ENCODE measurements around the gene CHD9NB. TPM values are rescaled to one million over a fixed set of nuclear protein-coding genes. Genes with fewer than 3 reads are reported as not detected.

The CHD9NB gene
- total RNA-seq, 4 donors from 2014 or later = 4.6 to 15.4 (median 10.0) TPM

- intact Hi-C loops (cut with DNase I; ENCODE audit: low total_unique reads) = no loop called here
- WGBS, 2 donors = 77 to 84% methylated on average over 1 of the region's 1 CpG
- no peak for DNase-seq (ENCODE audit: low spot score in 2 of 2)
- no peak for TF ChIP-seq CTCF (IDR thresholded peaks at IDR 0.05)
- TF ChIP-seq POLR2A (IDR thresholded peaks at IDR 0.05) = no peak
- H3K4me3 ChIP-seq (ENCODE audit: low read depth, poor library complexity, severe bottlenecking) = no peak overlapping the region
Observed at GRCh38 chr16:53064081-53064578, 11.4 kb upstream of the CHD9NB start.

GRCh38 chr16:53061701-53062159, 9.0 kb upstream of the CHD9NB start:
- TF ChIP-seq POLR2A (IDR thresholded peaks at IDR 0.05) = no peak
- TF ChIP-seq CTCF (IDR thresholded peaks at IDR 0.05) = no peak
- intact Hi-C loops (cut with DNase I; ENCODE audit: low total_unique reads) = no loop called here
- H3K4me3 ChIP-seq (ENCODE audit: low read depth, poor library complexity, severe bottlenecking) = no peak overlapping the region
- 21 to 36% methylated on average over 3 of the region's 3 CpGs for WGBS, 2 donors
- DNase-seq (ENCODE audit: low spot score in 2 of 2) = no peak

- intact Hi-C loops (cut with DNase I; ENCODE audit: low total_unique reads) = no loop called here
- TF ChIP-seq POLR2A (IDR thresholded peaks at IDR 0.05) (no peak), CTCF (IDR thresholded peaks at IDR 0.05) (no peak)
- H3K4me3 ChIP-seq (ENCODE audit: low read depth, poor library complexity, severe bottlenecking) = no peak overlapping the region
- DNase-seq (ENCODE audit: low spot score in 2 of 2) = no peak
- WGBS, 2 donors = 90 to 91% methylated on average over 5 of the region's 5 CpGs
Observed at GRCh38 chr16:53061256-53061655, 8.6 kb upstream of the CHD9NB start.

GRCh38 chr16:53059672-53060071, 7.0 kb upstream of the CHD9NB start:
- no peak for TF ChIP-seq CTCF (IDR thresholded peaks at IDR 0.05)
- no peak for DNase-seq (ENCODE audit: low spot score in 2 of 2)
- intact Hi-C loops (cut with DNase I; ENCODE audit: low total_unique reads) = loop anchor here (10.0 kb wide), 1 partner anchor 445 kb away; the partner anchor contains the start of gene AKTIP
- WGBS, 2 donors = 93 to 96% methylated on average over 7 of the region's 7 CpGs
- H3K4me3 ChIP-seq (ENCODE audit: low read depth, poor library complexity, severe bottlenecking) = no peak overlapping the region

GRCh38 chr16:53058882-53059281, 6.2 kb upstream of the CHD9NB start:
- WGBS, 2 donors = 79 to 81% methylated on average over 5 of the region's 5 CpGs
- DNase-seq (ENCODE audit: low spot score in 2 of 2) = no peak
- intact Hi-C loops (cut with DNase I; ENCODE audit: low total_unique reads) = loop anchor here (10.0 kb wide), 1 partner anchor 446 kb away; the partner anchor contains the start of gene AKTIP
- H3K4me3 ChIP-seq (ENCODE audit: low read depth, poor library complexity, severe bottlenecking) = no peak overlapping the region
- TF ChIP-seq CTCF (IDR thresholded peaks at IDR 0.05) (no peak), POLR2A (IDR thresholded peaks at IDR 0.05) (no peak)

GRCh38 chr16:53058441-53058840, 5.7 kb upstream of the CHD9NB start:
- H3K4me3 ChIP-seq (ENCODE audit: low read depth, poor library complexity, severe bottlenecking) = no peak overlapping the region
- intact Hi-C loops (cut with DNase I; ENCODE audit: low total_unique reads) = loop anchor here (10.0 kb wide), 1 partner anchor 446 kb away; the partner anchor contains the start of gene AKTIP
- 58 to 74% methylated on average over 5 of the region's 5 CpGs for WGBS, 2 donors
- TF ChIP-seq POLR2A (IDR thresholded peaks at IDR 0.05) (no peak), CTCF (IDR thresholded peaks at IDR 0.05) (no peak)
- DNase-seq (ENCODE audit: low spot score in 2 of 2) = no peak

Measured in lower leg skin (tissue), 4 donors.